ENCODE results near the gene ABCC5. TPM values are rescaled to one million over a fixed set of nuclear protein-coding genes. Genes with fewer than 3 reads are reported as not detected.

The ABCC5 gene
- total RNA-seq, 2 experiments from 2014 or later: 13.3 to 15.6 TPM

- POLR2A ChIA-PET: no interaction called here
- H3K4me1 Mint-ChIP-seq (ENCODE audit: low read depth): no peaks in the 10 kb centered on the region
- H3K27me3 Mint-ChIP-seq: no peaks in the 10 kb centered on the region
- no peaks in the 10 kb centered on the region for H3K9me3 Mint-ChIP-seq
- intact Hi-C loops (cut with micrococcal nuclease): no loop called here
- DNase-seq: no peak
- no peak overlapping the region for H3K4me3 Mint-ChIP-seq
- H3K27ac Mint-ChIP-seq: no peak overlapping the region
- H3K36me3 Mint-ChIP-seq: peaks cover 6% of the 10 kb centered on the region
- CTCF ChIA-PET: no interaction called here
Measured at GRCh38 chr3:183930086-183930485, 87.6 kb downstream of the ABCC5 start.

- no peaks in the 10 kb centered on the region for H3K4me1 Mint-ChIP-seq (ENCODE audit: low read depth)
- H3K27ac Mint-ChIP-seq: no peak overlapping the region
- ChIA-PET CTCF (no interaction called here), POLR2A (no interaction called here)
- intact Hi-C loops (cut with micrococcal nuclease): no loop called here
- no peaks in the 10 kb centered on the region for H3K27me3 Mint-ChIP-seq
- H3K9me3 Mint-ChIP-seq: no peaks in the 10 kb centered on the region
- no peak for DNase-seq
- no peak overlapping the region for H3K4me3 Mint-ChIP-seq
- peaks cover 8% of the 10 kb centered on the region for H3K36me3 Mint-ChIP-seq
Measured at GRCh38 chr3:183927059-183927458, 90.6 kb downstream of the ABCC5 start.

GRCh38 chr3:183924956-183925355 lies 92.7 kb downstream of the ABCC5 start:
- Mint-ChIP-seq H3K27ac (no peak overlapping the region), H3K9me3 (no peaks in the 10 kb centered on the region), H3K27me3 (no peaks in the 10 kb centered on the region), H3K4me3 (no peak overlapping the region), H3K4me1 (ENCODE audit: low read depth) (no peaks in the 10 kb centered on the region), H3K36me3 (peaks cover 14% of the 10 kb centered on the region)
- ChIA-PET CTCF (no interaction called here), POLR2A (no interaction called here)
- intact Hi-C loops (cut with micrococcal nuclease): no loop called here
- no peak for DNase-seq

DNA sequence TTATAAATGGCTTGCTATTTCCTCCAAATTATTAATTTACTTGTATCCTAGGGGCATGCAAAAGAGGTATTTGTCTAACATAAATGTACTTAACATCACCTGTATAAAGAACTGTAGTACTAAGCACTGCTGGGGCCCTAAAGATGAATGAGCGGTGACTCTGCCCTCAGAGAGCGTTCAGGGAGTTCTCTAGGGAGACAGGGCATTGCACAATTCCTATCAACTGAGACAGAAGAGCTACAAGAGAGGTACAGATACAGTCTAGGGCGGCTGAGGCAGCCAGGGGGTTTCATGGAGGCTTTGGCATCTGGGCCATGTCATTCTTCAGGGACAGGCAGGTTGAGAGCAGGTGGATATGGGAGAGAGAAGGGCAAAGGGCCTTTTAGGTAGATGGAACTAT lies 93.1 kb downstream of the ABCC5 start:
- Mint-ChIP-seq H3K9me3 (no peaks in the 10 kb centered on the region), H3K4me1 (ENCODE audit: low read depth) (no peaks in the 10 kb centered on the region), H3K4me3 (no peak overlapping the region), H3K27ac (no peak overlapping the region), H3K27me3 (no peaks in the 10 kb centered on the region), H3K36me3 (peaks cover 14% of the 10 kb centered on the region)
- DNase-seq: no peak
- ChIA-PET POLR2A (no interaction called here), CTCF (no interaction called here)
- intact Hi-C loops (cut with micrococcal nuclease): no loop called here

GRCh38 chr3:183922421-183922820 lies 95.3 kb downstream of the ABCC5 start:
- intact Hi-C loops (cut with micrococcal nuclease): no loop called here
- Mint-ChIP-seq H3K27ac (no peak overlapping the region), H3K4me1 (ENCODE audit: low read depth) (no peaks in the 10 kb centered on the region), H3K9me3 (no peaks in the 10 kb centered on the region), H3K27me3 (no peaks in the 10 kb centered on the region), H3K36me3 (peaks cover 10% of the 10 kb centered on the region), H3K4me3 (no peak overlapping the region)
- ChIA-PET POLR2A (no interaction called here), CTCF (no interaction called here)
- DNase-seq: no peak

DNA sequence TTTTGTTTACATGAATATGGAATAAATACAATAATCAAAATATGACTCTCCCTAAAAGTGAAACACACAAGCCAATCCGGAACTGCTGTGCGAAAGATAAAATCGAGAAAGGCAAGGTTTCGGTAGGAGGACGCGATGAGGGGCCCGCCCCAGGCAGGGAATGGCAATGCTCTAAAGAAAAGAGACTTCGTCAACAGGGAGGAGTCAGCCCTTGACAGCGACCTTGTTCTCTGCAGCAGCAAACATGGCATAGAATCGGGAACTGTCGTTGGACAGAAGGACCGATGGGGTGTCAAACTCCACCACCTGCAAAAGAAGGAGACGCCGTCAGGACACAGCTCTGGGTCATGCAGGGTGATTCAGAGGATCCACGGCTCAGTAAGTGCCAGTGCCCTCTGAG lies 96.6 kb downstream of the ABCC5 start:
- Mint-ChIP-seq H3K4me1 (ENCODE audit: low read depth) (no peaks in the 10 kb centered on the region), H3K36me3 (peaks cover 8% of the 10 kb centered on the region), H3K4me3 (no peak overlapping the region), H3K27ac (no peak overlapping the region), H3K27me3 (no peaks in the 10 kb centered on the region), H3K9me3 (no peaks in the 10 kb centered on the region)
- CTCF ChIA-PET: no interaction called here
- intact Hi-C loops (cut with micrococcal nuclease): no loop called here
- POLR2A ChIA-PET: no interaction called here
- DNase-seq: no peak

DNA sequence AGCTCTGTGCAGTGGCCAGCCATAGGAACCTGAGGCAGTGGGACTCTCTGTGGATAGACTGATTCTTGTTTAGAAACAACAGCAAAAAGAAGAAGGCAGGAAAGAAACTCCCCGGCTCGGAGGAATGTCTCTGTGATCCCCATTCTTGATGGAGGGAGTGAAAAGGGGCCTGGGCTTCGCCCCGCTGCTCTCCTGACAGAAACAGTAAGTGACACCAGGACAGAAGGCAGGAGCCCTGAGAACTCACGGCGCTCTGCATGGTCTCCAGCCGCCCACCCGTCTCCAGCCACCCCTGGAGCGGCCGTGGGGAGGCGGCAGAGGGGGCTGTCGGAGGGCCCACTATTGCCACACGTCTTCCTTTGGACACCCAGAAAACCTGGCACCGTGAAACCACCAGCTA lies 97.3 kb downstream of the ABCC5 start:
- intact Hi-C loops (cut with micrococcal nuclease): no loop called here
- Mint-ChIP-seq H3K27ac (no peak overlapping the region), H3K4me3 (no peak overlapping the region), H3K36me3 (peaks cover 8% of the 10 kb centered on the region), H3K9me3 (no peaks in the 10 kb centered on the region), H3K27me3 (no peaks in the 10 kb centered on the region), H3K4me1 (ENCODE audit: low read depth) (no peaks in the 10 kb centered on the region)
- DNase-seq: no peak
- ChIA-PET CTCF (no interaction called here), POLR2A (no interaction called here)

- no peaks in the 10 kb centered on the region for H3K4me1 Mint-ChIP-seq (ENCODE audit: low read depth)
- H3K36me3 Mint-ChIP-seq: peaks cover 8% of the 10 kb centered on the region
Measured at GRCh38 chr3:183918178-183918577, 99.5 kb downstream of the ABCC5 start.

DNA sequence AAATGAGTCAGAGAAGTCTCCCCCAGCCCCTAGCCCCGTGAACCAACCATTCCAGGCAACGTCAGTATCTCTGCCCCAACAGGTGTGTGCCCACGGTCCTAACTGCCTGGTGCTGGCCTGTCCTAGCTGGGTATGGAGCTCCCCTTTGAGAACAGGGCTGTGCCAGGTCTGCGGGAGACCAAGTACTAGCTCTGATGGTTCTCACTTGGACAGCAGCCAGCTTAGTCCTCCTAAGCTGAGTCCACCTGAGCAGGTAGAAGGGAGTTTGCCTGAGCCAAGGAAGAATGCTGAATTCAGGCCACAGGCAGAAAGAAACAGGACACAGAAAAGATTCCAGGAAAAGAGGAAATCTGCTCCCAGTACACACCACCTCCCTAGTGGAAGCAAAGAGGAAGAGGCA lies 99.9 kb downstream of the ABCC5 start:
- Mint-ChIP-seq H3K4me3 (no peak overlapping the region), H3K27me3 (no peaks in the 10 kb centered on the region), H3K9me3 (no peaks in the 10 kb centered on the region), H3K27ac (no peak overlapping the region), H3K36me3 (peaks cover 8% of the 10 kb centered on the region), H3K4me1 (ENCODE audit: low read depth) (no peaks in the 10 kb centered on the region)
- ChIA-PET POLR2A (no interaction called here), CTCF (no interaction called here)
- intact Hi-C loops (cut with micrococcal nuclease): no loop called here
- DNase-seq: no peak

More at GRCh38 chr3:183918178-183918577, 99.5 kb downstream of the ABCC5 start:
- no peak for DNase-seq
- intact Hi-C loops (cut with micrococcal nuclease): no loop called here
- CTCF ChIA-PET: interaction anchor here (0.6 kb wide), 1 partner anchor 53 kb away, joined by 3 read pairs; no protein-coding TSS in a partner anchor
- Mint-ChIP-seq H3K27ac (no peak overlapping the region), H3K27me3 (no peaks in the 10 kb centered on the region), H3K4me3 (no peak overlapping the region), H3K9me3 (no peaks in the 10 kb centered on the region)
- POLR2A ChIA-PET: no interaction called here

DNA sequence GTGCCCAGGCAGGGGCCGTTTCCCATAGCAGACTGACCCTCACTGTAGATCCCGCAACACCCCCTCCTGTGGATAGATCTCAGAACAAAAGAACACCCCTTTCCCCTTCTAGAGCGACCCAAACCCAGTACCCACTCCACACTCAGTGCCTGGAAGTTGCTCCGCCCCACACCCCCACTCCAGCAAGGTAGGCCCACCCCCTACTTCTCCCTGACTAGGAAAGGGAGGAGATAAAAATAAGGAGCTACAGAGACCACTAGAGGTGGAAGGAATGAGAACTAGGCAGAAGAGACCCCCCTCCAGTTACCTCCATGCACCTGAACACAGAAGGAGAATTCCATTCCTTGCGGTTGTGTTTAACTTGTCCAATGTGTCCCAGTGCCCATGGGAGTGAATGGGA lies 102.8 kb downstream of the ABCC5 start:
- Mint-ChIP-seq H3K27ac (no peak overlapping the region), H3K36me3 (no peaks in the 10 kb centered on the region), H3K9me3 (no peaks in the 10 kb centered on the region), H3K4me1 (ENCODE audit: low read depth) (no peaks in the 10 kb centered on the region), H3K27me3 (no peaks in the 10 kb centered on the region), H3K4me3 (no peak overlapping the region)
- CTCF ChIA-PET: no interaction called here
- POLR2A ChIA-PET: no interaction called here
- intact Hi-C loops (cut with micrococcal nuclease): no loop called here
- DNase-seq: no peak

- Mint-ChIP-seq H3K4me3 (no peak overlapping the region), H3K9me3 (no peaks in the 10 kb centered on the region), H3K4me1 (ENCODE audit: low read depth) (no peaks in the 10 kb centered on the region), H3K36me3 (no peaks in the 10 kb centered on the region), H3K27ac (no peak overlapping the region), H3K27me3 (no peaks in the 10 kb centered on the region)
- no peak for DNase-seq
- intact Hi-C loops (cut with micrococcal nuclease): no loop called here
- ChIA-PET CTCF (no interaction called here), POLR2A (no interaction called here)
Measured at GRCh38 chr3:183913580-183913920, 104.1 kb downstream of the ABCC5 start.

DNA sequence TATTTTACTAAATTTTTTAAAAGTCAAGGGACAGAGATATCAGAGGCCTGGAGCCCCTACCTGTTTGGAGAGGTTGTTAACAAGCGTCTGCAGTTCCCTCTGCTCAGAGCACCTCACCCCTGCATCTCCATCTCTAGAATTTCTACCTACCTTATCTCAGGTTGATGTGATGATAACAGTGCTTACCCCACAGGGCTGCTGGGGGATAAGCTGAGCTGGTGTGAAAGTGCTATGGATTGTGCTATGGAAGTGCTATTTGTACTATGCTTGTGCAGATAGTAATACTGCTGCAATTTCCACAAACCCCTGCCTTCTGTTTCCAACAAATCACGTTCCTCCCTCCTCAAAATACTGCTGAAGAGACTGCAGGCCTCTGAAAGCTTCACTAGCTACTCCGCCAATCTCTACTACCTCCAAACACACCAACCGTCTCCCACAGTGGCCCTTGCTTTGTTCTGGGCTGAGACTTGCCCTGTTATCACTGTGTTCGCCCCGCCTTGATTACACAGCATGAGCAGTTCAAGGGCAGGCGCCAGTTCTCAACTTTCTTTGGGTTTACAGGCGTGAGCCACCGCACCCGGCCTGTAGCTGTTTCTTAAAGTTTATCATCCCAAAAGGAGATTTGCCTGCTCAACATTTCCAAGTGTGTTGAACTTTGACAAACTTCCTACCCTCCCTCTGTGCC lies 104.6 kb downstream of the ABCC5 start:
- POLR2A ChIA-PET: no interaction called here
- Mint-ChIP-seq H3K36me3 (no peaks in the 10 kb centered on the region), H3K4me3 (no peak overlapping the region), H3K4me1 (ENCODE audit: low read depth) (no peaks in the 10 kb centered on the region), H3K27ac (no peak overlapping the region), H3K9me3 (no peaks in the 10 kb centered on the region), H3K27me3 (no peaks in the 10 kb centered on the region)
- no peak for DNase-seq
- intact Hi-C loops (cut with micrococcal nuclease): no loop called here
- CTCF ChIA-PET: no interaction called here

- no peak overlapping the region for H3K27ac Mint-ChIP-seq
- CTCF ChIA-PET: interaction anchor here (1.4 kb wide), 1 partner anchor 16 kb away, joined by 3 read pairs; no protein-coding TSS in a partner anchor
- no peaks in the 10 kb centered on the region for H3K27me3 Mint-ChIP-seq
- no peaks in the 10 kb centered on the region for H3K36me3 Mint-ChIP-seq
- DNase-seq: no peak
- no peaks in the 10 kb centered on the region for H3K9me3 Mint-ChIP-seq
- no peaks in the 10 kb centered on the region for H3K4me1 Mint-ChIP-seq (ENCODE audit: low read depth)
- no peak overlapping the region for H3K4me3 Mint-ChIP-seq
- intact Hi-C loops (cut with micrococcal nuclease): no loop called here
- POLR2A ChIA-PET: no interaction called here
Measured at GRCh38 chr3:183911763-183912506, 105.7 kb downstream of the ABCC5 start.
